HCEC 1CT (cell line): ENCODE data around the gene FAM90A1.
"Not testable (repeated sequence)": the region's sequence is repeated elsewhere in the genome, so short reads cannot be mapped to it uniquely, and the experiment has no call there.

Experiments
- DNase-seq: peaks from one replicate; pipeline ENCODE4 v3.0.0-alpha.2; 2017

Gene FAM90A1, protein sequence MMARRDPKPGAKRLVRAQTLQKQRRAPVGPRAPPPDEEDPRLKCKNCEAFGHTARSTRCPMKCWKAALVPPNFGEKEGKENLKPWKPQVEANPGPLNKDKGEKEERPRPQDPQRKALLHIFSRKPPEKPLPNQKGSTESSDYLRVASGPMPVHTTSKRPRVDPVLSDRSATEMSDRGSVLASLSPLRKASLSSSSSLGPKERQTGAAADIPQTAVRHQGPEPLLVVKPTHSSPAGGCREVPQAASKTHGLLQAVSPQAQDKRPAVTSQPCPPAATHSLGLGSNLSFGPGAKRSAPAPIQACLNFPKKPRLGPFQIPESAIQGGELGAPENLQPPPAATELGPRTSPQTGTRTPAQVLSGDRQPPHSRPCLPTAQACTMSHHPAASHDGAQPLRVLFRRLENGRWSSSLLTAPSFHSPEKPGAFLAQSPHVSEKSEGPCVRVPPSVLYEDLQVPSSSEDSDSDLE

GRCh38 chr12:8226992-8227731 lies at the start of gene FAM90A1:
Gene FAM90A1, minus strand, starts transcription at chr12:8227618. Its CDS starts 2,786 bp downstream, at chr12:8224832.
- not testable (repeated sequence) for DNase-seq

DNA sequence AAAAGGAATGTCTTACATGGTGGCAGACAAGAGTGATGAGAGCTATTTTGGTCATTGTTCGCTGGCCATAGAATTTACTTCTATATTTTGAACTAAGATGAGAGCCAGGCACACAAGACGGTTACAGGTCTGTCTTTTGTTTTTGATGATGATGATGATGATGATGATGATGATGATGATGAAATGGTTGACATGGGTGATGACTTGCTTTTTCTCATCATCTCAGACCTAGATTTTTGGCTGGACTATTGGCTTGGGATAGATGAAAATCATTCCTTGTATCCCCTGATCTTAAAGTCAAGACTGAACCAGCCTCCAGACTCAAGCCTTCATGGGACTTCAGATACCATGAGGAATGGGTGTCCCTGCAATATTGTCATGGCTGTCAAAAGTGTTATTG lies 49.0 kb upstream of the FAM90A1 start:
- DNase-seq: not testable (repeated sequence)

- not testable (repeated sequence) for DNase-seq
Observed at GRCh38 chr12:8266706-8267105, 39.3 kb upstream of the FAM90A1 start.

GRCh38 chr12:8264236-8264635 lies 36.8 kb upstream of the FAM90A1 start:
- not testable (repeated sequence) for DNase-seq

- DNase-seq: not testable (repeated sequence)
Observed at GRCh38 chr12:8261111-8261554, 33.7 kb upstream of the FAM90A1 start.

DNA sequence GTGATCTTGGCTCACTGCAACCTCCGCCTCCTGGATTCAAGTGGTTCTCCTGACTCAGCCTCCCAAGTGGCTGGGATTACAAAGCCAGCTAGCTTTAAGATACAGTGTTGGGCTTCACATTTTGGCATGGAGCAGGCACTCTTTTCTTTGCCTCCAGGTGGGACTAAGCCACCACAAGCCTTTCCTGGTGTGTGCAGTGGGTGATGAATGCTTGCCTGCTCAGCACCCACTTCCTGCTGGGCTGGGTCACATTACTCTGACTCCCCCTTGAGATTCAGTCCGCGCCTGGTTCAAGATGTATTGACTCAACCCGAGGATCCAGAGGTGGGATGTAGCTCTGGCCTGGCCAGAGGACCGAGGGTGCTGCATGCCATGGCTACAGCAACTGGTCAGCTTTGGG lies 28.9 kb upstream of the FAM90A1 start:
- DNase-seq: not testable (repeated sequence)

- DNase-seq: not testable (repeated sequence)
Observed at GRCh38 chr12:8254705-8255104, 27.3 kb upstream of the FAM90A1 start.

DNA sequence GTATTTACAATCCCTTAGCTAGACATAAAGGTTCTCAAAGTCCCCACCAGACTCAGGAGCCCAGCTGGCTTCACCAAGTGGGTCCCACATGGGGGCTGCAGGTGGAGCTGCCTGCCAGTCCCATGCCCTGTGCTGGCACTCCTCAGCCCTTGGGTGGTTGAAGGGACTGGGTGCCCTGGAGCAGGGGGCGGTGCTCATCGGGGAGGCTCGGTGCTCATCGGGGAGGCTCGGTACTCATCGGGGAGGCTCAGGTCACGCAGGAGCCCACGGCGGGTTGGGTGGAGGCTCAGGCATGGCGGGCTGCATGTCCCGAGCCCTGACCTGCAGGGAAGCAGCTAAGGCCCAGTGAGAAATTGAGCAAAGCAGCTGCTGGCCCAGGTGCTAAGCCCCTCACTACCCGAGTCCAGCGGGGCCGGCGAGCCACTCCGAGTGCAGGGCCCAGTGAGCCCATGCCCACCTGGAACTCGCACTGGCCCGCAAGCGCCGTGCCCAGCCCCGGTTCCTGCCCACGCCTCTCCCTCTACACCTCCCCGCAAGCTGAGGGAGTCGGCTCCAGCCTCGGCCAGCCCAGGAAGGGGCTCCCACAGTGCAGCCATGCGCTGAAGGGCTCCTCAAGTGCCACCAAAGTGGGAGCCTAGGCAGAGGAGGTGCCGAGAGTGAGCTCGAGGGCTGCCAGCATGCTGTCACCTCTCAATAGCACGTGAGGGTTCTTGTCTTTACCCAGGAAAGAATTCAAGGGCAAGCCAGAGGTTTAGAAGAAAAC lies 24.8 kb upstream of the FAM90A1 start:
- not testable (repeated sequence) for DNase-seq

GRCh38 chr12:8251616-8252015 lies 24.2 kb upstream of the FAM90A1 start:
- DNase-seq: not testable (repeated sequence)

- DNase-seq: peak; percentile 91
Observed at GRCh38 chr12:8246941-8247535, 19.6 kb upstream of the FAM90A1 start.

GRCh38 chr12:8243682-8244161 lies 16.3 kb upstream of the FAM90A1 start:
- DNase-seq: not testable (repeated sequence)

DNA sequence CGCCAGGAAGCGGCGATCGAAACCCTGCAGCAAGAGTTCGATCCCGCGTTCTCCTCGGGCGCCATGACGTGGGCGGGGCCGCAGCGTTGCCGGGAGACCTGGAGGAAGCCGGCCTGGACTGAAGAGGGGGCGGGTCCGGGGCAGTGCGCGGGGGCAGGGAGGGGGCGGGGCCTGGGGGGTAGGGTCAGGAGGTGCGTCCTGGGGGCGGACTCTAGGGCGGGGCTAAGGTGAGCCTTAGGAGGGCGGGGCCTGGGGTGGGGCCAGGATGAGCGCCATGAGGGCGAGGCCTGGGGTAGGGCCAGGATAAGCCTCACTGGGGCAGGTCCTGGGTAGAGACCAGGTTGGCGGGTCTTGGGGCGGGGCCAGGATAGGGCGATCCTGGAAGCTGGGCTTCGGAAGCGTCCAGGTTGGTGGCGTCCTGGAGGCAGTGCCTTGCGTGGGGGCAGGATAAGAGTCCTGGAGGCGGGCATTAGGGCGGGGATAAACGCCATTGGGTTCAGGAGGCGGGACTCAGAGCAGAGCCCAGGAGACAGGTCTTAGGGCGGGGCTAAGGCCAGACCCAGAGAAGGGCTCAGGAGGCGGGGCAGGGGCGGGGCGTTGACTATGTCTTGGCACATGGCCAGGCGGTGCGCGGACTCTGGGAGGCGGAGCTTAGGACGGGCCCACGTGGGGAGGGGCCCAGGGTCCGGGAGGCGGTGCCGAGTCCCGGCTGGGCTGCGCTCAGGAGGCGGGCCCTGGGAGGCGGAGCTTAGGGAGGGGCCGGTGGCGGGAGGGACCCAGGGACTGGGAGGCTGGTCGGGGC lies 15.7 kb upstream of the FAM90A1 start:
- DNase-seq: peak; percentile 89

DNA sequence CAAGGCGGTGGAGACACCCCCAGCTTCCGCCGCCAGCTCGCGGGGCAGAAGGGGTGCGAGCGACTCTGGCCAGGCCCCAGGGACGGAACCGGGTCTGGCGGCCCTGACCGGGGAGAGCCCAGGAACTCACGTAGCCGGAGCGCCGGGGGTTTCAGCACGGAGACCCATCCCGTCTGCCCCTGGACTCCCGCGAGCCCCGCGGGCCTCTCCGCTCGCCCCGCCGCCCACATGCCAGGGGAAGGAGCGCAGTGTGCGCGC lies 15.1 kb upstream of the FAM90A1 start:
- not testable (repeated sequence) for DNase-seq

DNA sequence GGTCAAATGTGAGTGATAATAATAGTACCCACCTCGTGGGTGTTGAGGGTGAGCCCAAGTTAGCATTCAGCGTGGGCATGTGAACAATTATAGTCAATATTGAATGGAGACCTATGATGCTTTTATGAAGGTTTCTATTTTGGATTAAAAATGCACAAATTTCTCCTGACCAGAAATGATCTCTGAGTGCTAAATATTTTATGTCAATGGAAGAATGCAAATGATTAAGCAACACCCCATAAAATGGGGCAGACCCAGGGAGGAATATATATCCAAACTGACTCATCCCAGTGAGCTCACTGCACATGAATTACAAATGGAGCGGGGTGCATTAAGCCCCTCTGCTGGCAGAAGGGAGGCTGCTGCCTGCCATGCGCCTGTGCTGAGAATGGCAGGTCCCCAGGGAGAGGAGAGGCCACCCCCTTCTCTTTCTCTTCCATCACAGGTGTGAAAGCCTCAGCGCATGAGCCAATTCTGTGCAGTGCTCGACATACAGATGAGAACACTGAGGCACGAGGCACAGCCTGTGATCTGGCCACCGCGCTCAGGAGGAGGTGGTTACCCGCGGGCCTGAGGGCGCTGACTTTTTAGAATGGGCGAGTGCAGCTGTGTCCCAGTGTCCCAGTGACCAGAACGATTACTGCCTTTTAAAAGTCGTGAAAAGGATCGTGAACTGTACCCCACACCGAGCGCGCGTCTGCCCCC lies 14.7 kb upstream of the FAM90A1 start:
- peak; percentile 30 for DNase-seq

DNA sequence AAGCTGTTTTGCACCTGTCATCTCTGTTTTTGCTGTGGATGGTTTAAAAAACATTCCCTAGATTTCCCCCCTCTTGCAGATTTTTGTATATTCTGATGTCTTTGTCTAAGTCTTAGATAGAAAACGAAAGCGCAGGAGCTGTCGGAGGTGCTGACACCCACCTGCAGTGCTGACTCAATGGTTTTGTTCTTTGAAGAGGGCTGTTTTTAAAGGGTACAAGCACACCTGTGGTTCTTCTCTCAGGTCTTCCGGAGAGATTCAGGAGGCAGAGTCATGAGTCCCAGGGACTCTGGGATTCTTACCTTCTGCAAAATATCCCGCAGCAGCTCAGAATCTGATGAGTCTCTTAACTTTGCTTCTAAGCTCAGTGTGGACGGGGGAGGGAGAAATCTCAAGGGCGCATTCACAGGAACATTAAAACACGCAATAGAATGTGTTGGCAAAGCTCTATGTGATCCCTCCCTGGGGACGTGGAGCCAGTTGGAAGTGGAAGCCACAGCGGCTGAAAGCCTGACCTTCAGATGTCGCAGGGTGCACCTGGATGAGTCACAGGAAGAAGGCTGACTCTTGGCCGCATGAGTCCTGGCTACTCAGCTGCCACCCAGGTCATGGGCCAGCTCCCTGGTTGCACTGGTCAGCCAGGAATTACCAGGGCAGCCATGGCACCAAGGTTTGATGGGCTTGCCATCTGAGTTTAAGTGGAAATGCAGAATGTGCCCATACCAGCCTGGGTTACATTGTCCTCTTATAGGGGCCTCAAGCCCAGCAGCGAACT lies 13.1 kb upstream of the FAM90A1 start:
- DNase-seq: not testable (repeated sequence)

- DNase-seq: not testable (repeated sequence)
Observed at GRCh38 chr12:8237031-8237430, 9.6 kb upstream of the FAM90A1 start.

GRCh38 chr12:8235316-8236157 lies 8.1 kb upstream of the FAM90A1 start:
- DNase-seq: peak; percentile 35

DNA sequence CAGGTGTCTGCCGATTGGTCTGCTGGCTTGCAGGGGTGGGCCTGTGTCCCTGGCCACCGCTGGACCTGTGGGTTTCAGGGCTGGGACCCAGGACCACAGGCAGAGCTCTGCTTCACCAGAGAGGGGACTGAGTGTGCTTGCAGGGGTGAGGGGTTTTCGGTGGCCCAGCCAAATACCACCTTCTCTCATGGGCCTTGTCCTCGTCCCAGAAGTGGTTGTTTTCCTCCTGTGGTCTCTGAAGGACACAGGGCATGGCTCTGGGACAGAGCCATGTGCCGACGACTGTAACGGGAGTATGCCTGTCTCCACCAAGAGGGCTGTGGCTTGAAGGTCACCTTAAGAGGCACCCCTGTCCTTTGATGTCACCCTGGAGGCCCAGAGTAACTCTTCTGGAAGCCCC lies 7.3 kb upstream of the FAM90A1 start:
- DNase-seq: not testable (repeated sequence)

DNA sequence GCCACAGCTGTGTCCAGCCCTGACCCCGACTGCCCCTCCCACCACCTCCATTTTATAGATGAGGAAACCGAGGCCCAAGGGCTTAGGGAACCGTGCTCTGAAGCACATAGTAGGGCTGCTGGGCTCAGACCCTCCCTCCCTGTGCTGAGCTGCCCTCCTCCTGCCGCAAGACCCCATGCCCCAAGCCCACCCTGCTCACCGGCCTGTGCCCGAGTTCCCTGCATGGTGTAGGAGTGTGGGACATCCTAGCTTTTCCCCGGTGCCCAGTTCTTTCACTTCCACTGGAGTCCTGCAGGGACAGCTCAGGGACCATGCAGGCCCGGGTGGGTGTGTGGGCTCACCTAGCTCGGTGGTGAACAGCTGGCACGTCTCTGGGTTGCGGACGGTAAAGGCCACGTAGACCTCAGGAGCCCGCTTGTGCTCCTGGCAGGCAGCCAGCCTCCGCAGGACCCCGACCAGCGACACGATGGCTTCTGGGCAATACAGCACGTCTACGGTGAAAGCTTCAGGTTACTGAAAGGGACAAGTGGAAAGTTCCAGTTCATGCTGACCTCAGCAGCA lies 6.6 kb upstream of the FAM90A1 start:
- DNase-seq: not testable (repeated sequence)
